ENCODE results near the gene EPO. TPM values are rescaled to one million over a fixed set of nuclear protein-coding genes. Genes with fewer than 3 reads are reported as not detected.
A peak's percentile ranks its signal among the peaks of the same experiment; 100 is the strongest.

Gene EPO
- 1 to 10 TPM; 1.3 to 2.6 TPM for total RNA-seq

DNA sequence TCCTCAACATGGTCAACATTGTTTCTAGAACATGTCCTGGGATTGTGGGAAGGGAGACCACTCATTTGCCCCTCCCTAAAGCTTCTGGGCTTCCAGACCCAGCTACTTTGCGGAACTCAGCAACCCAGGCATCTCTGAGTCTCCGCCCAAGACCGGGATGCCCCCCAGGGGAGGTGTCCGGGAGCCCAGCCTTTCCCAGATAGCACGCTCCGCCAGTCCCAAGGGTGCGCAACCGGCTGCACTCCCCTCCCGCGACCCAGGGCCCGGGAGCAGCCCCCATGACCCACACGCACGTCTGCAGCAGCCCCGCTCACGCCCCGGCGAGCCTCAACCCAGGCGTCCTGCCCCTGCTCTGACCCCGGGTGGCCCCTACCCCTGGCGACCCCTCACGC lies at the start of gene EPO:
Gene EPO, plus strand, starts transcription at position 190 of the 392 bp plus-strand sequence. CDS start 513 bp downstream, outside the sequence.
- no peak within 1 kb of the TSS for H3K4me3 ChIP-seq
- H3K4me1 ChIP-seq, result peaks cover 52% of the 10 kb centered on the region
- no peak for ATAC-seq
- 27 to 53% methylated on average over 3 to 19 of the region's 21 CpGs for WGBS, 2 donors
- no peak within 1 kb of the TSS for H3K27ac ChIP-seq
- no peaks in the 10 kb centered on the region for H3K9me3 ChIP-seq
- no peaks in the 10 kb centered on the region for H3K36me3 ChIP-seq (replicated peaks in 1 of 2; ENCODE audit: insufficient read depth in 1 of 2, low read depth in 2 of 2)
- intact Hi-C loops (cut with DNase I), result no loop called here
- TF ChIP-seq, protein P1, sequence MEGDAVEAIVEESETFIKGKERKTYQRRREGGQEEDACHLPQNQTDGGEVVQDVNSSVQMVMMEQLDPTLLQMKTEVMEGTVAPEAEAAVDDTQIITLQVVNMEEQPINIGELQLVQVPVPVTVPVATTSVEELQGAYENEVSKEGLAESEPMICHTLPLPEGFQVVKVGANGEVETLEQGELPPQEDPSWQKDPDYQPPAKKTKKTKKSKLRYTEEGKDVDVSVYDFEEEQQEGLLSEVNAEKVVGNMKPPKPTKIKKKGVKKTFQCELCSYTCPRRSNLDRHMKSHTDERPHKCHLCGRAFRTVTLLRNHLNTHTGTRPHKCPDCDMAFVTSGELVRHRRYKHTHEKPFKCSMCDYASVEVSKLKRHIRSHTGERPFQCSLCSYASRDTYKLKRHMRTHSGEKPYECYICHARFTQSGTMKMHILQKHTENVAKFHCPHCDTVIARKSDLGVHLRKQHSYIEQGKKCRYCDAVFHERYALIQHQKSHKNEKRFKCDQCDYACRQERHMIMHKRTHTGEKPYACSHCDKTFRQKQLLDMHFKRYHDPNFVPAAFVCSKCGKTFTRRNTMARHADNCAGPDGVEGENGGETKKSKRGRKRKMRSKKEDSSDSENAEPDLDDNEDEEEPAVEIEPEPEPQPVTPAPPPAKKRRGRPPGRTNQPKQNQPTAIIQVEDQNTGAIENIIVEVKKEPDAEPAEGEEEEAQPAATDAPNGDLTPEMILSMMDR (IDR thresholded peaks at IDR 0.05), result no peak
- TF ChIP-seq POLR2A (IDR thresholded peaks at IDR 0.05), result no peak
- DNase-seq, result no peak
- H3K27me3 ChIP-seq, result no peaks in the 10 kb centered on the region

DNA sequence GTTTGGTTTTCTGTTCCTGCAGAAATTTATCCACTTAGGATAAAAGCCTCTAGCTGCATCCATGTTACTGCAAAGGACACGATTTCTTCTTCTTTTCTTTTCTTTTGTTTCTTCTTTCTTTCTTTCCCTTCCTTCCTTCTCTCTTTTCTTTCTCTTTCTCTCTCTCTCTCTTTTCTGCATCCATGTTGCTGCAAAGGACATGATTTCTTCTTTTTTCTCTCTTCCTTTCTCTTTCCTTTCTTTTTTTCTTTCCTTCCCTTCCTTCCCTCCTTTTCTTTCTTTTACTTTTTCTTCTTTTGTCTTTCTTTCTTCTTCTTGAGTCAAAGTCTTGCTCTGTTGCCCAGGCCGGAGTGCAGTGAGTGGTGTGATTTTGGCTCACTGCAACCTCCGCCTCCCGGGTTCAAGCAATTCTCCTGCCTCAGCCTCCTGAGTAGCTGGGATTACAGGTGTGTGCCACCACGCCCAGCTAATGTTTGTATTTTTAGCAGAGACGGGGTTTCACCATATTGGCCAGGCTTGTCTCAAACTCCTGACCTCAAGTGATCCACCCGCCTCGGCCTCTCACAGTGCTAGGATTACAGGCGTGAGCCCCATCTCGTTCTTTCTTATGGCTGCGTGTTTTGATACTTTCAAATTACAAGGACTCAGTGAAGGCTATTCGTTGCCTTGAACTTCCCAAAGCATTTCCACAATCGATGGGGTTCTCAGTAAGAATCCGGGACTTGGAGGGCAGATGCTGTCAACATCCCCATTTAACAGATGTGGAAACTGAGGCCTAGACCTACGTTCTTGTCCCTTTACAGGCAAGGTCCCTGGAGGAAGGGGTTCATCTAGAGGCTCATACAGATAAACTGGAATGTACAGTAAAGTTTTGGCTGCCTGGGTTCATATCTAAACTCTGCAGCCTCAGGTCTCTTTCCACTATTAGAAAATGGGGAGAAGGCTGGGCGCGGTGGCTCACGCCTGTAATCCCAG lies 48.6 kb upstream of the EPO start:
- no peak for DNase-seq
- TF ChIP-seq, protein P1 (IDR thresholded peaks at IDR 0.05), result no peak
- TF ChIP-seq POLR2A (IDR thresholded peaks at IDR 0.05), result no peak
- Histone ChIP-seq H3K36me3 (replicated peaks in 1 of 2; ENCODE audit: insufficient read depth in 1 of 2, low read depth in 2 of 2) (no peaks in the 10 kb centered on the region), H3K4me1 (peaks cover 14% of the 10 kb centered on the region), H3K4me3 (no peak overlapping the region), H3K27me3 (no peaks in the 10 kb centered on the region), H3K9me3 (no peaks in the 10 kb centered on the region), H3K27ac (no peak overlapping the region)
- intact Hi-C loops (cut with DNase I), result no loop called here
- no peak for ATAC-seq
- WGBS, 2 donors, result 89 to 93% methylated on average over 16 to 18 of the region's 18 CpGs

DNA sequence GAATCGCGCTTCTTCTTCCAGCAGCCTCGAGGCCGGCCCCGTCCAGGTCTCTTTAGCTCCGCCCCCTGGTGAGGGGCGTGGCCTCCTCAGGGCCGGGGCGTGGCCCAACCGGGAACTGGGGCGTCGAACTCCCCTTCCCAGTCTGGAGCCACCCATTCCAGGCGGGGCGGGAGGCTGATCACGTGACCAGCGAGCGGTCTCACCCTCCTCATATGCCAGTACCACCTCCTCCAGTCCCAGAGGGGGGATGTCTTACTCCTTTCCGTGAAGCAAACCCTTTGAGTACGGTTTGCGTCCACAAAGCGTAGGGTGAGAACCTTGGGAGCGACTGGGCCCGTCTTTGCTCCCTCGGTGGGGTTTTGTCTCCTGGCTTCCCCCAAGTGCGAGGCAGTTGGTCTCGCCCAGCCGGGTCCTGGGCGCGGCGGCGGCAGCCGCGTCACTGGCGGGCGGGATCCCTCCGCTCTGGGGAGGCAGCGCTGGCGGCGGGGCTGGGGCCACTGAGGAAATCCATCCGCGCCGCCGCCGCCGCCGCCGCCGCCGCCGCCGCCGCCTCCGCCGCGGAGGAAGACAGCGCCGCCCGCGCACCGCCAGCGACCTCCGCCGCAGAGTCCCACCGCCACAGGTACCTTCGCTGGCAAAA lies 46.8 kb upstream of the EPO start, which contains the start of gene GNB2:
Gene GNB2, plus strand, starts transcription at position 439 of the 640 bp plus-strand sequence. CDS start 2,526 bp downstream, outside the sequence.
- intact Hi-C loops (cut with DNase I), result no loop called here
- H3K9me3 ChIP-seq, result no peaks in the 10 kb centered on the region
- peak within 1 kb of the TSS; percentile 94 to 98 (median 96) for H3K27ac ChIP-seq
- peaks cover 14% of the 10 kb centered on the region for H3K4me1 ChIP-seq
- H3K36me3 ChIP-seq (replicated peaks in 1 of 2; ENCODE audit: insufficient read depth in 1 of 2, low read depth in 2 of 2), result peaks cover 10 to 11% of the 10 kb centered on the region in 2 donors
- H3K27me3 ChIP-seq, result no peaks in the 10 kb centered on the region
- 0% methylated on average over 16 to 64 of the region's 65 CpGs for WGBS, 2 donors
- peak within 1 kb of the TSS; percentile 88 to 96 for H3K4me3 ChIP-seq
- DNase-seq (peak; percentile 99), ATAC-seq (peak; percentile 90)
- TF ChIP-seq, protein P1 (IDR thresholded peaks at IDR 0.05), result peak in 3 of 7 experiments; percentile 6 to 9 (median 7)
- peak; percentile 66 to 70 (median 66) for TF ChIP-seq POLR2A (IDR thresholded peaks at IDR 0.05)

DNA sequence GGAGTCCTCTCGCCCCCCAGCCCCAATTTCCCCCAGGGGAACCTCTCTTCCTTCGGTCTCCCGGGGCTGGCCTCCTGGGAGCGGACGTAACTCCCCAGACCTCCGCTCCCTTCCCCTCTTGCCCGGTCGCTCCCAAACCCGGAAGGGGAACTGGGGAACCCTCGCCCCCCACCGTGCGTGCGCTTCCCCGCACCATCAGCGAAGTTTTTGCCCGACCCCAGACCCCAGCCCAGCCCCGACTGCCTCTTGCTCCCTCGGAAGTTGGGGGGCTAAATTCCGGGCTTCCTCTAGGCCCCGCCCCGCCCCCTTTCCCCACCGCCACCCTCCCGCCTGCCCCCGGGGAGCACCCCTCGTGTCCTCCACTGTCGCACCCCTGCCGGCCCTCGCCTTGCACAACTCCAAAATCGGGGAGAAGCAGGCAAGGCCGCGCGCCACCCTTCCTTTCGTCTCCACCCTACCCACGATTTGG lies 46.3 kb upstream of the EPO start:
- DNase-seq, result peak in 3 of 4 donors; percentile 51 to 54 (median 53)
- ATAC-seq, result peak; percentile 10

More for the DNA sequence above, 46.3 kb upstream of the EPO start:
- 0 to 1% methylated on average over 22 to 33 of the region's 34 CpGs for WGBS, 2 donors
- H3K27ac ChIP-seq, result peak overlapping the region; percentile 94 to 98 (median 96)
- no peaks in the 10 kb centered on the region for H3K9me3 ChIP-seq
- H3K27me3 ChIP-seq, result no peaks in the 10 kb centered on the region
- H3K4me1 ChIP-seq, result peaks cover 14% of the 10 kb centered on the region
- H3K36me3 ChIP-seq (replicated peaks in 1 of 2; ENCODE audit: insufficient read depth in 1 of 2, low read depth in 2 of 2), result peaks cover 11 to 15% of the 10 kb centered on the region in 2 donors
- intact Hi-C loops (cut with DNase I), result no loop called here
- peak in 2 of 3 donors; percentile 34 to 61 for TF ChIP-seq POLR2A (IDR thresholded peaks at IDR 0.05)
- TF ChIP-seq, protein P1 (IDR thresholded peaks at IDR 0.05), result no peak
- peak overlapping the region; percentile 88 to 96 for H3K4me3 ChIP-seq

All from body of pancreas (tissue), 4 donors.